Astrocyte (in vitro differentiated cells and primary cell): ENCODE results near the gene PPP1R14D. TPM values are rescaled to one million over a fixed set of nuclear protein-coding genes. Genes with fewer than 3 reads are reported as not detected.
A peak's percentile ranks its signal among the peaks of the same experiment; 100 is the strongest.

ENCODE experiments used
- DNase-seq: peaks from one replicate; pipeline ENCODE4 v3.0.0-alpha.2; 2010; ENCODE audit warnings: low read depth
- FAIRE-seq: peaks from 2 replicates; lab custom pipeline; 2011; peaks lifted over from hg19 to GRCh38; lab: Jason Lieb, UNC
- H2AFZ ChIP-seq: 2 replicates; pipeline ENCODE4 v1.6.0; 2012; ENCODE audit warnings: low read depth, low read length, inconsistent platforms
- H3K27ac ChIP-seq: 2 replicates; pipeline ENCODE4 v1.5.1; 2011; ENCODE audit warnings: low read depth, low read length, inconsistent platforms
- H3K27me3 ChIP-seq: 2 replicates; pipeline ENCODE4 v1.6.0; 2011; ENCODE audit warnings: low read length, inconsistent platforms; ENCODE audit not compliant: insufficient read depth
- H3K36me3 ChIP-seq: 2 replicates; pipeline ENCODE4 v1.5.1; 2011; ENCODE audit warnings: low read length, inconsistent platforms; ENCODE audit not compliant: insufficient read depth
- H3K4me1 ChIP-seq: 2 replicates; pipeline ENCODE4 v1.5.1; 2011; ENCODE audit warnings: low read length, inconsistent platforms; ENCODE audit not compliant: insufficient read depth
- H3K4me2 ChIP-seq: 2 replicates; pipeline ENCODE4 v1.6.0; 2012; ENCODE audit warnings: low read length, inconsistent platforms
- H3K4me3 ChIP-seq: 2 replicates; pipeline ENCODE4 v1.5.1; 2011; ENCODE audit warnings: low read depth, mild to moderate bottlenecking, low read length, inconsistent platforms; ENCODE audit not compliant: insufficient read depth
- H3K79me2 ChIP-seq: 2 replicates; pipeline ENCODE4 v1.6.0; 2012; ENCODE audit warnings: mild to moderate bottlenecking, low read length, inconsistent platforms; ENCODE audit not compliant: insufficient read depth
- H3K9ac ChIP-seq: 2 replicates; pipeline ENCODE4 v1.6.0; 2012; ENCODE audit warnings: mild to moderate bottlenecking, low read length, inconsistent platforms
- H3K9me3 ChIP-seq: 2 replicates; pipeline ENCODE4 v1.5.1; 2012; ENCODE audit warnings: low read depth, mild to moderate bottlenecking, low read length, inconsistent platforms; ENCODE audit not compliant: insufficient read depth
- H4K20me1 ChIP-seq: 2 replicates; pipeline ENCODE4 v1.6.0; 2012; ENCODE audit warnings: low read length, inconsistent platforms; ENCODE audit not compliant: insufficient read depth
- H3K27ac Mint-ChIP-seq: one replicate; pipeline ENCODE4 v1.8.0; 2021; ENCODE audit warnings: mild to moderate bottlenecking, mixed read lengths; ENCODE audit not compliant: unreplicated experiment
- H3K27me3 Mint-ChIP-seq: one replicate; pipeline ENCODE4 v1.8.0; 2021; ENCODE audit warnings: low read depth, mixed read lengths; ENCODE audit not compliant: unreplicated experiment
- H3K36me3 Mint-ChIP-seq: one replicate; pipeline ENCODE4 v1.8.0; 2021; ENCODE audit warnings: low read depth, mixed read lengths; ENCODE audit not compliant: unreplicated experiment
- H3K4me1 Mint-ChIP-seq: one replicate; pipeline ENCODE4 v1.8.0; 2021; ENCODE audit warnings: low read depth, mixed read lengths; ENCODE audit not compliant: unreplicated experiment
- H3K4me3 Mint-ChIP-seq: one replicate; pipeline ENCODE4 v1.8.0; 2021; ENCODE audit warnings: mild to moderate bottlenecking, moderate library complexity, mixed read lengths; ENCODE audit not compliant: unreplicated experiment
- H3K9me3 Mint-ChIP-seq: one replicate; pipeline ENCODE4 v1.8.0; 2021; ENCODE audit warnings: mild to moderate bottlenecking, mixed read lengths; ENCODE audit not compliant: unreplicated experiment
- EZH2 ChIP-seq: IDR thresholded peaks from 2 replicates; pipeline ENCODE4 v1.6.1; 2012; ENCODE audit warnings: mild to moderate bottlenecking, low read length, inconsistent platforms; ENCODE audit not compliant: insufficient read depth
- total RNA-seq: library from RNA; stranded (reverse); gene quantifications from 2 replicates; pipeline ENCODE4 v1.2.1, GENCODE V29; 2021
- TF ChIP-seq, protein P1 (sequence below): IDR thresholded peaks from 2 replicates; pipeline ENCODE4 v1.5.1; 2011; ENCODE audit warnings: low read depth, mild to moderate bottlenecking, inconsistent platforms, low read length, moderate library complexity; ENCODE audit not compliant: insufficient read depth

The PPP1R14D gene
- total RNA-seq, 1 donor from 2014 or later, result not detected

DNA sequence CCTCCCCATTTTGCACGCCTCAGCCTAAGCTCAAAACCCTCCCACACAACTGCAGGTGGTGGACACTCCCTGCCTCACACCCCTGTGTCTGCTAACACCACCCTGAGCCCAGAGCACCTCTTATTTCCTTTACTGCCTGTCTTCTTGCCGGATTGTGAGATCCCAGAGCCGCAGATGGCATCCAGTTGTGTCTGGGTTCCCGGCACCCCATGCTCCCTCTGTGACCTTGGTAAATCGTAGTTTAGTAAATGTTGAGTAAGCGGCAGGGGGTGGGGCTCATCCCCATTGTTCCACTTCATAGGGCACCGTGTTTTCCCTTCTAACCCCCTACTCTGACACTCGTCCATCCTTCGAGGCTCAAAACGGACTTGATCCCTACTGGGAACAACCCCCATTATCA, 30.2 kb upstream of the PPP1R14D start:
- TF ChIP-seq EZH2, result no peak
- TF ChIP-seq, protein P1, sequence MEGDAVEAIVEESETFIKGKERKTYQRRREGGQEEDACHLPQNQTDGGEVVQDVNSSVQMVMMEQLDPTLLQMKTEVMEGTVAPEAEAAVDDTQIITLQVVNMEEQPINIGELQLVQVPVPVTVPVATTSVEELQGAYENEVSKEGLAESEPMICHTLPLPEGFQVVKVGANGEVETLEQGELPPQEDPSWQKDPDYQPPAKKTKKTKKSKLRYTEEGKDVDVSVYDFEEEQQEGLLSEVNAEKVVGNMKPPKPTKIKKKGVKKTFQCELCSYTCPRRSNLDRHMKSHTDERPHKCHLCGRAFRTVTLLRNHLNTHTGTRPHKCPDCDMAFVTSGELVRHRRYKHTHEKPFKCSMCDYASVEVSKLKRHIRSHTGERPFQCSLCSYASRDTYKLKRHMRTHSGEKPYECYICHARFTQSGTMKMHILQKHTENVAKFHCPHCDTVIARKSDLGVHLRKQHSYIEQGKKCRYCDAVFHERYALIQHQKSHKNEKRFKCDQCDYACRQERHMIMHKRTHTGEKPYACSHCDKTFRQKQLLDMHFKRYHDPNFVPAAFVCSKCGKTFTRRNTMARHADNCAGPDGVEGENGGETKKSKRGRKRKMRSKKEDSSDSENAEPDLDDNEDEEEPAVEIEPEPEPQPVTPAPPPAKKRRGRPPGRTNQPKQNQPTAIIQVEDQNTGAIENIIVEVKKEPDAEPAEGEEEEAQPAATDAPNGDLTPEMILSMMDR, result no peak
- Histone ChIP-seq H4K20me1 (no peaks in the 10 kb centered on the region), H3K27me3 (peaks cover 3% of the 10 kb centered on the region), H3K79me2 (no peaks in the 10 kb centered on the region), H3K36me3 (no peaks in the 10 kb centered on the region), H2AFZ (no peak overlapping the region), H3K9me3 (no peaks in the 10 kb centered on the region), H3K4me1 (peaks cover 2% of the 10 kb centered on the region), H3K27ac (no peak overlapping the region), H3K4me2 (no peak overlapping the region), H3K4me3 (no peak overlapping the region), H3K9ac (no peak overlapping the region)
- peaks cover 2% of the 10 kb centered on the region for H3K9me3 Mint-ChIP-seq
- FAIRE-seq, result no peak
- no peaks in the 10 kb centered on the region for H3K36me3 Mint-ChIP-seq
- no peaks in the 10 kb centered on the region for H3K4me1 Mint-ChIP-seq
- H3K4me3 Mint-ChIP-seq, result no peak overlapping the region
- H3K27ac Mint-ChIP-seq, result peak overlapping the region; percentile 27
- DNase-seq, result no peak
- H3K27me3 Mint-ChIP-seq, result peaks cover 4% of the 10 kb centered on the region

DNA sequence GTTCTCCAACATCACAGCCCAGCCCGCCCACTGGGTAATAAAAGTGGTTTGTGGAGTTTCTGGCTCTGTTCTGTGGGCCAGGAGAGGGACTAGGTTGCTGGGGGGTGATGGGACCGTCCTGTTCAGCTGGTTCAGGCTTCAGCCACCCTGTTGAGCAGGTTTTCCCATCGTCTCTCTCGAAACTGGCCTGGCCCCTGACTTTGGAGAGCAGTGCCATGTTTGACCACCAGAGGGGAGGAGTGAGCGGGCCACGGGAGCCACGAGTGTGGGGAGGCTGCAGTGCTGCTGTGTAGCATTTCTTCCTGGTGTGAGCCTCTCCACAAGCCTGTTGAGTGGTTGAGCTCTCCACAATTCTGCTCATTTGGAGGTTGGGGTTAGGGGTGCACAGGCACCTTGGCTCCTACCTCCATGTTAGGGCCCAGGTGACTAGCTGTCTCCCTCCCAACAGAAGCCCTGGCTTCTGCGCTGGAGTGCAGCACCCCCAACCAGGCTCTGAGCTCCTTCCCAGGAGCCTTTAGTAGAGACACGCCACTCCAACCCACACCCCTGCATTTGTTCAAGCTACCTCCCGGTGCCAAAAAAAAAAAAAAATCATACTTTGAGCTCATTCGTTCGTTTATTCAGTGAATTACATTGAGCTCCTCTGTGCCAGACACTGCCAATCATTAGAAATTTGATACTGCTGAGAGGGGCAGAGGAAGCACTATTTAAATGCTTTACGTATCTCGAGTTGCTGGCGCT, 29.3 kb upstream of the PPP1R14D start:
- H3K36me3 Mint-ChIP-seq, result no peaks in the 10 kb centered on the region
- no peaks in the 10 kb centered on the region for H3K36me3 ChIP-seq
- peaks cover 2% of the 10 kb centered on the region for H3K9me3 Mint-ChIP-seq
- no peaks in the 10 kb centered on the region for H4K20me1 ChIP-seq
- TF ChIP-seq EZH2, result no peak
- TF ChIP-seq, protein P1, result peak; percentile 86
- no peak for DNase-seq
- H3K4me3 ChIP-seq, result no peak overlapping the region
- no peaks in the 10 kb centered on the region for H3K79me2 ChIP-seq
- no peak overlapping the region for H3K4me2 ChIP-seq
- no peak overlapping the region for H3K9ac ChIP-seq
- H3K4me3 Mint-ChIP-seq, result no peak overlapping the region
- H3K27ac Mint-ChIP-seq, result no peak overlapping the region
- peaks cover 1% of the 10 kb centered on the region for H3K27me3 Mint-ChIP-seq
- H3K4me1 Mint-ChIP-seq, result no peaks in the 10 kb centered on the region
- peaks cover 2% of the 10 kb centered on the region for H3K4me1 ChIP-seq
- peak overlapping the region; percentile 51 for H2AFZ ChIP-seq
- FAIRE-seq, result no peak
- peaks cover 3% of the 10 kb centered on the region for H3K27me3 ChIP-seq
- no peak overlapping the region for H3K27ac ChIP-seq
- no peaks in the 10 kb centered on the region for H3K9me3 ChIP-seq

DNA sequence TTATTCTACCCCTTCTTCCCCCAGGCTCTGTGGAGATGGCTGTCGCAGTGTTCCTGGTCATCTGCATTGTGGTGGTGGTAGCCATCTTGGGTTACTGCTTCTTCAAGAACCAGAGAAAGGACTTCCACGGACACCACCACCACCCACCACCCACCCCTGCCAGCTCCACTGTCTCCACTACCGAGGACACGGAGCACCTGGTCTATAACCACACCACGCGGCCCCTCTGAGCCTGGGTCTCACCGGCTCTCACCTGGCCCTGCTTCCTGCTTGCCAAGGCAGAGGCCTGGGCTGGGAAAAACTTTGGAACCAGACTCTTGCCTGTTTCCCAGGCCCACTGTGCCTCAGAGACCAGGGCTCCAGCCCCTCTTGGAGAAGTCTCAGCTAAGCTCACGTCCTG, 28.2 kb upstream of the PPP1R14D start:
- Histone ChIP-seq H4K20me1 (no peaks in the 10 kb centered on the region), H3K4me3 (no peak overlapping the region), H3K4me1 (peaks cover 2% of the 10 kb centered on the region), H3K9me3 (no peaks in the 10 kb centered on the region), H3K9ac (no peak overlapping the region), H3K36me3 (no peaks in the 10 kb centered on the region), H3K79me2 (no peaks in the 10 kb centered on the region), H3K4me2 (no peak overlapping the region), H2AFZ (no peak overlapping the region), H3K27ac (no peak overlapping the region), H3K27me3 (peaks cover 3% of the 10 kb centered on the region)
- FAIRE-seq, result no peak
- H3K4me1 Mint-ChIP-seq, result no peaks in the 10 kb centered on the region
- no peak overlapping the region for H3K27ac Mint-ChIP-seq
- no peak for TF ChIP-seq EZH2
- TF ChIP-seq, protein P1, result no peak
- DNase-seq, result no peak
- no peaks in the 10 kb centered on the region for H3K27me3 Mint-ChIP-seq
- no peaks in the 10 kb centered on the region for H3K36me3 Mint-ChIP-seq
- H3K9me3 Mint-ChIP-seq, result peaks cover 2% of the 10 kb centered on the region
- H3K4me3 Mint-ChIP-seq, result no peak overlapping the region
